Panc1 (cell line): ENCODE data around the gene CAPRIN1. TPM values are rescaled to one million over a fixed set of nuclear protein-coding genes. Genes with fewer than 3 reads are reported as not detected.

ENCODE experiments used
- ATAC-seq: fragments of 200-7000 bp; cut with Tn5 transposase; 2 replicates; pipeline ENCODE4 v1.9.1; 2020; ENCODE audit warnings: mild to moderate bottlenecking, moderate library complexity
- BruUV-seq: library from RNA; stranded (reverse); fragments of 400-500 nt; replicated peaks from 2 replicates; lab custom pipeline; 2021; lab: Mats Ljungman, UMichigan
- CTCF ChIA-PET: fragments of 300-600 bp; sonication (Branson Sonifier 250); formaldehyde crosslinking; loops from one replicate; lab custom pipeline; 2022; ENCODE audit warnings: antibody characterized with exemption; lab: Charles Lee
- POLR2A ChIA-PET: fragments of 300-600 bp; sonication (Branson Sonifier 250); formaldehyde crosslinking; loops from one replicate; lab custom pipeline; 2022; ENCODE audit warnings: antibody characterized with exemption; lab: Charles Lee
- DNase-seq: peaks from one replicate; pipeline ENCODE4 v3.0.0-alpha.2; 2010; ENCODE audit warnings: low read depth, low spot score
- H3K27ac ChIP-seq: 2 replicates; pipeline ENCODE4 v1.5.1; 2011; ENCODE audit warnings: mild to moderate bottlenecking, low read length, inconsistent platforms
- H3K27me3 ChIP-seq: fragments of 200-500 bp; sonication (Bioruptor generic); 2 replicates; pipeline ENCODE4 v1.6.0; 2014; ENCODE audit warnings: low read length, inconsistent platforms; ENCODE audit not compliant: control insufficient read depth, insufficient read depth
- H3K36me3 ChIP-seq: fragments of 200-500 bp; sonication (Bioruptor generic); 2 replicates; pipeline ENCODE4 v1.5.1; 2014; ENCODE audit warnings: inconsistent platforms, mild to moderate bottlenecking, low read length, moderate library complexity; ENCODE audit not compliant: control insufficient read depth, insufficient read depth
- H3K4me1 ChIP-seq: 2 replicates; pipeline ENCODE4 v1.5.1; 2011; ENCODE audit warnings: inconsistent platforms, mild to moderate bottlenecking, low read length, moderate library complexity; ENCODE audit not compliant: control insufficient read depth, insufficient read depth
- H3K4me3 ChIP-seq, 2 experiments: 2 replicates each; pipeline ENCODE4 v1.5.1; 2011 to 2012; ENCODE audit warnings: low read depth in 2 of 2, low read length in 2 of 2, mild to moderate bottlenecking in 2 of 2, inconsistent platforms in 1 of 2, moderate library complexity in 1 of 2
- H3K9me3 ChIP-seq: fragments of 200-500 bp; sonication (Bioruptor generic); 2 replicates; pipeline ENCODE4 v1.5.1; 2014; ENCODE audit warnings: low read depth, mild to moderate bottlenecking, inconsistent platforms, low read length, moderate library complexity; ENCODE audit not compliant: control insufficient read depth, insufficient read depth
- POLR2AphosphoS5 ChIP-seq: IDR thresholded peaks from 2 replicates; pipeline ENCODE4 v1.6.1; 2012; ENCODE audit warnings: mild to moderate bottlenecking, low read depth, low read length, moderate library complexity
- SIN3A ChIP-seq: IDR thresholded peaks from 2 replicates; pipeline ENCODE4 v1.6.1; 2012; ENCODE audit warnings: low read depth, mild to moderate bottlenecking, low read length, moderate library complexity, borderline replicate concordance; ENCODE audit not compliant: insufficient read depth
- TCF7L2 ChIP-seq: IDR thresholded peaks from 2 replicates; pipeline ENCODE4 v1.6.1; 2011; ENCODE audit warnings: mild to moderate bottlenecking, low read depth, low read length, inconsistent platforms
- in situ Hi-C: cut with HindIII; loops from 2 replicates; pipeline ENCODE4 v1.10.0; 2016; ENCODE audit warnings: low sequenced_read_pairs, low pct_unique_long_range_greater_than_20kb
- intact Hi-C: fragments of 100-400 bp; cut with micrococcal nuclease; formaldehyde crosslinking; loops from one replicate; pipeline ENCODE4 v1.10.0; 2022; ENCODE audit not compliant: unreplicated experiment
- total RNA-seq: library from RNA; stranded (reverse); gene quantifications from one replicate; pipeline ENCODE4 v1.2.1, GENCODE V29; 2021; ENCODE audit not compliant: unreplicated experiment
- TF ChIP-seq, protein P1 (sequence below), 2 experiments: IDR thresholded peaks; 2 replicates each; pipeline ENCODE4 v1.6.1; 2011 to 2012; ENCODE audit warnings: low read depth in 2 of 2, control low read depth in 1 of 2, low read length in 1 of 2, mild to moderate bottlenecking in 1 of 2, moderate library complexity in 1 of 2; ENCODE audit not compliant: insufficient read depth in 1 of 2
- TF ChIP-seq, protein P2 (sequence below): fragments of 450-650 bp; IDR thresholded peaks from 2 replicates; pipeline ENCODE4 v1.5.1; 2017; ENCODE audit warnings: mild to moderate bottlenecking

CAPRIN1 gene
- total RNA-seq, 1 experiment from 2014 or later, result 266 TPM

DNA sequence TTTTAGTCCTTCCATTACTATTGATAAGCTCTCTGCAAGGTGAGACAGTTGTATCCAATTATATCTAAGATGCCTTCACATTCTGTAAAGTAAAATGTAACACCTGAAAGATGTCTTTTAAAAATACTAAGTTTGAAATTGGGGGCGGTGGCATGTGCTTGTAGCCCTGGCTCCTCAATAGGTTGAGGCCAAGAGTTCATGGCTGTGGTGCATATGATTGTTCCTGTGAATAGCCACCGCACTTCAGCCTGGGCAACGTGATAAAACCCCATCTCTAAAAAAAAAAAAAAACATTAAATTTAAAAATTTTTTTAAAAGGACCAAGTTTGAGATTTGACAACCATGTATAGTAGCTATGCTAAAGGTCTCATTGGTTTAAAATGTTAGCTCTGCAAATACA is 20.5 kb downstream of the CAPRIN1 start:
- ATAC-seq (no peak), DNase-seq (no peak)
- Histone ChIP-seq H3K36me3 (peaks cover 36% of the 10 kb centered on the region), H3K27me3 (no peaks in the 10 kb centered on the region), H3K4me1 (peaks cover 17% of the 10 kb centered on the region), H3K27ac (no peak overlapping the region), H3K4me3 (no peak overlapping the region), H3K9me3 (no peaks in the 10 kb centered on the region)
- intact Hi-C loops (no loop called here), in situ Hi-C loops (no loop called here)
- BruUV-seq, result TSS peak; percentile 3
- TF ChIP-seq, protein P1, sequence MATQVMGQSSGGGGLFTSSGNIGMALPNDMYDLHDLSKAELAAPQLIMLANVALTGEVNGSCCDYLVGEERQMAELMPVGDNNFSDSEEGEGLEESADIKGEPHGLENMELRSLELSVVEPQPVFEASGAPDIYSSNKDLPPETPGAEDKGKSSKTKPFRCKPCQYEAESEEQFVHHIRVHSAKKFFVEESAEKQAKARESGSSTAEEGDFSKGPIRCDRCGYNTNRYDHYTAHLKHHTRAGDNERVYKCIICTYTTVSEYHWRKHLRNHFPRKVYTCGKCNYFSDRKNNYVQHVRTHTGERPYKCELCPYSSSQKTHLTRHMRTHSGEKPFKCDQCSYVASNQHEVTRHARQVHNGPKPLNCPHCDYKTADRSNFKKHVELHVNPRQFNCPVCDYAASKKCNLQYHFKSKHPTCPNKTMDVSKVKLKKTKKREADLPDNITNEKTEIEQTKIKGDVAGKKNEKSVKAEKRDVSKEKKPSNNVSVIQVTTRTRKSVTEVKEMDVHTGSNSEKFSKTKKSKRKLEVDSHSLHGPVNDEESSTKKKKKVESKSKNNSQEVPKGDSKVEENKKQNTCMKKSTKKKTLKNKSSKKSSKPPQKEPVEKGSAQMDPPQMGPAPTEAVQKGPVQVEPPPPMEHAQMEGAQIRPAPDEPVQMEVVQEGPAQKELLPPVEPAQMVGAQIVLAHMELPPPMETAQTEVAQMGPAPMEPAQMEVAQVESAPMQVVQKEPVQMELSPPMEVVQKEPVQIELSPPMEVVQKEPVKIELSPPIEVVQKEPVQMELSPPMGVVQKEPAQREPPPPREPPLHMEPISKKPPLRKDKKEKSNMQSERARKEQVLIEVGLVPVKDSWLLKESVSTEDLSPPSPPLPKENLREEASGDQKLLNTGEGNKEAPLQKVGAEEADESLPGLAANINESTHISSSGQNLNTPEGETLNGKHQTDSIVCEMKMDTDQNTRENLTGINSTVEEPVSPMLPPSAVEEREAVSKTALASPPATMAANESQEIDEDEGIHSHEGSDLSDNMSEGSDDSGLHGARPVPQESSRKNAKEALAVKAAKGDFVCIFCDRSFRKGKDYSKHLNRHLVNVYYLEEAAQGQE (IDR thresholded peaks at IDR 0.05; ENCODE audit: insufficient read depth in 1 of 2, low read depth in 2 of 2, low read length in 1 of 2), result no peak
- TF ChIP-seq SIN3A (no peak), POLR2AphosphoS5 (no peak), TCF7L2 (no peak)
- TF ChIP-seq, protein P2, sequence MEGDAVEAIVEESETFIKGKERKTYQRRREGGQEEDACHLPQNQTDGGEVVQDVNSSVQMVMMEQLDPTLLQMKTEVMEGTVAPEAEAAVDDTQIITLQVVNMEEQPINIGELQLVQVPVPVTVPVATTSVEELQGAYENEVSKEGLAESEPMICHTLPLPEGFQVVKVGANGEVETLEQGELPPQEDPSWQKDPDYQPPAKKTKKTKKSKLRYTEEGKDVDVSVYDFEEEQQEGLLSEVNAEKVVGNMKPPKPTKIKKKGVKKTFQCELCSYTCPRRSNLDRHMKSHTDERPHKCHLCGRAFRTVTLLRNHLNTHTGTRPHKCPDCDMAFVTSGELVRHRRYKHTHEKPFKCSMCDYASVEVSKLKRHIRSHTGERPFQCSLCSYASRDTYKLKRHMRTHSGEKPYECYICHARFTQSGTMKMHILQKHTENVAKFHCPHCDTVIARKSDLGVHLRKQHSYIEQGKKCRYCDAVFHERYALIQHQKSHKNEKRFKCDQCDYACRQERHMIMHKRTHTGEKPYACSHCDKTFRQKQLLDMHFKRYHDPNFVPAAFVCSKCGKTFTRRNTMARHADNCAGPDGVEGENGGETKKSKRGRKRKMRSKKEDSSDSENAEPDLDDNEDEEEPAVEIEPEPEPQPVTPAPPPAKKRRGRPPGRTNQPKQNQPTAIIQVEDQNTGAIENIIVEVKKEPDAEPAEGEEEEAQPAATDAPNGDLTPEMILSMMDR, result no peak
- ChIA-PET POLR2A (no interaction called here), CTCF (no interaction called here)

DNA sequence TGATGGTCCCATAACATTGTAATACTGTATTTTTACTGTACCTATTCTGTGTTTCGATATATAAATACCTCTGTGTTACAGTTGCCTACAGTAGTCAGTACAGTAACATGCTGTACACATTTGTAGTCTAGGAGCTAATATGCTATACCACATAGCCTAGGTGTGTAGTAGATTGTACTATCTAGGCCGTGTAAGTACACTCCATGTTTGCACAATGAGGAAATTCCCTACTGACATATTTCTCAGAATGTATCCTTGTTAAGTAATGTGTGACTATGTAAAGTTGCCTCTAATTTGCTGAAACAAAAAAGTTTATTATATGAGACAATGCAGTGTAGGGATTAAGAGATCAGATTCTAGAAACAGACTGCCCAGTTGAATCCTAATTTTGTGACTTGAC is 21.3 kb downstream of the CAPRIN1 start:
- POLR2A ChIA-PET, result no interaction called here
- H3K4me3 ChIP-seq, result no peak overlapping the region
- H3K4me1 ChIP-seq, result peaks cover 14% of the 10 kb centered on the region
- BruUV-seq, result no TSS peak
- H3K9me3 ChIP-seq, result no peaks in the 10 kb centered on the region
- TF ChIP-seq SIN3A (no peak), TCF7L2 (no peak), POLR2AphosphoS5 (no peak)
- TF ChIP-seq, protein P1 (IDR thresholded peaks at IDR 0.05; ENCODE audit: insufficient read depth in 1 of 2, low read depth in 2 of 2, low read length in 1 of 2), result no peak
- TF ChIP-seq, protein P2, result no peak
- CTCF ChIA-PET, result no interaction called here
- in situ Hi-C loops, result no loop called here
- no peaks in the 10 kb centered on the region for H3K27me3 ChIP-seq
- peaks cover 43% of the 10 kb centered on the region for H3K36me3 ChIP-seq
- no peak for DNase-seq
- no peak overlapping the region for H3K27ac ChIP-seq
- ATAC-seq, result no peak
- intact Hi-C loops, result no loop called here
